GM12892 (cell line): Measurements from ENCODE around the gene TXK.

Source experiments
- POLR2A ChIP-seq: IDR thresholded peaks from 2 replicates; pipeline ENCODE4 v1.6.1; 2011; ENCODE audit warnings: low read depth, low read length, control low read depth
- POLR2AphosphoS5 ChIP-seq: IDR thresholded peaks from 2 replicates; pipeline ENCODE4 v1.6.1; 2011; ENCODE audit warnings: low read depth, low read length, control low read depth

- TF ChIP-seq POLR2A (no peak), POLR2AphosphoS5 (no peak)
Measured at GRCh38 chr4:48156423-48156822, 22.4 kb upstream of the TXK start.
